Hepatocyte (in vitro differentiated cells): ENCODE results near the gene PROZ. TPM values are rescaled to one million over a fixed set of nuclear protein-coding genes. Genes with fewer than 3 reads are reported as not detected.

Experiments
- DNase-seq: peaks from one replicate; pipeline ENCODE4 v3.0.0-alpha.2; 2016; ENCODE audit warnings: low spot score
- H2AFZ ChIP-seq: fragments of 200-600 bp; sonication (generic); 2 replicates; pipeline ENCODE4 v1.6.0; 2016; ENCODE audit warnings: antibody characterized with exemption, mild to moderate bottlenecking
- H3K27ac ChIP-seq: fragments of 200-600 bp; sonication (generic); 2 replicates; pipeline ENCODE4 v1.5.1; 2016; ENCODE audit warnings: mild to moderate bottlenecking
- H3K27me3 ChIP-seq: fragments of 200-600 bp; sonication (generic); 2 replicates; pipeline ENCODE4 v1.6.1; 2016
- H3K36me3 ChIP-seq: fragments of 200-600 bp; sonication (generic); replicated peaks from 2 replicates; pipeline ENCODE4 v1.5.1; 2016; ENCODE audit warnings: low read depth; ENCODE audit not compliant: insufficient read depth
- H3K4me1 ChIP-seq: fragments of 200-600 bp; sonication (generic); 2 replicates; pipeline ENCODE4 v1.5.1; 2016; ENCODE audit warnings: mild to moderate bottlenecking, moderate library complexity; ENCODE audit not compliant: insufficient read depth
- H3K4me2 ChIP-seq: fragments of 200-600 bp; sonication (generic); 2 replicates; pipeline ENCODE4 v1.6.0; 2016
- H3K4me3 ChIP-seq: fragments of 200-600 bp; sonication (generic); 2 replicates; pipeline ENCODE4 v1.5.1; 2016; ENCODE audit warnings: mild to moderate bottlenecking
- H3K79me2 ChIP-seq: fragments of 200-600 bp; sonication (generic); 2 replicates; pipeline ENCODE4 v1.6.0; 2017; ENCODE audit warnings: mild to moderate bottlenecking
- H3K9me2 ChIP-seq: fragments of 200-600 bp; sonication (generic); replicated peaks from 2 replicates; pipeline ENCODE4 v1.6.0; 2017; ENCODE audit warnings: mild to moderate bottlenecking; ENCODE audit not compliant: insufficient read depth
- H3K9me3 ChIP-seq: fragments of 200-600 bp; sonication (generic); 2 replicates; pipeline ENCODE4 v1.5.1; 2016; ENCODE audit warnings: low read depth, mild to moderate bottlenecking
- H4K20me1 ChIP-seq: fragments of 200-600 bp; sonication (generic); 2 replicates; pipeline ENCODE4 v1.6.0; 2016; ENCODE audit warnings: mild to moderate bottlenecking; ENCODE audit not compliant: insufficient read depth, poor library complexity, severe bottlenecking
- EZH2 ChIP-seq: fragments of 200-600 bp; sonication (generic); IDR thresholded peaks from 2 replicates; pipeline ENCODE4 v1.6.1; 2016; ENCODE audit warnings: antibody characterized with exemption, mild to moderate bottlenecking, borderline replicate concordance
- EZH2phosphoT487 ChIP-seq: fragments of 200-600 bp; sonication (generic); IDR thresholded peaks from one replicate; pipeline ENCODE4 v1.6.1; 2018; ENCODE audit warnings: antibody characterized with exemption, mild to moderate bottlenecking, low read depth, moderate library complexity; ENCODE audit not compliant: unreplicated experiment, severe bottlenecking
- WGBS: methylation state at CpG from one replicate; pipeline ENCODE4 v1.1.6; 2016; ENCODE audit warnings: low lambda C conversion rate; ENCODE audit errors: missing lambda C conversion rate; 5-methylcytosine and 5-hydroxymethylcytosine counted together
- polyA plus RNA-seq: library from polyadenylated mRNA; unstranded; fragments of >200 nt; fragmentation: Nextera tagmentation; extraction: Ambion mirVana; gene quantifications from 2 replicates; pipeline ENCODE4 v1.2.1, GENCODE V29; 2016
- total RNA-seq: library from RNA; depleted of rRNA; stranded (reverse); fragments of >200 nt; gene quantifications from 2 replicates; pipeline ENCODE4 v1.2.3, GENCODE V29; 2014
- TF ChIP-seq, protein P1 (sequence below): fragments of 200-600 bp; sonication (generic); IDR thresholded peaks from 2 replicates; pipeline ENCODE4 v1.5.1; 2016; ENCODE audit warnings: antibody characterized with exemption, mild to moderate bottlenecking; ENCODE audit not compliant: poor library complexity

PROZ gene
- total and polyA plus RNA-seq, 2 experiments from 2014 or later = 4.7 TPM

DNA sequence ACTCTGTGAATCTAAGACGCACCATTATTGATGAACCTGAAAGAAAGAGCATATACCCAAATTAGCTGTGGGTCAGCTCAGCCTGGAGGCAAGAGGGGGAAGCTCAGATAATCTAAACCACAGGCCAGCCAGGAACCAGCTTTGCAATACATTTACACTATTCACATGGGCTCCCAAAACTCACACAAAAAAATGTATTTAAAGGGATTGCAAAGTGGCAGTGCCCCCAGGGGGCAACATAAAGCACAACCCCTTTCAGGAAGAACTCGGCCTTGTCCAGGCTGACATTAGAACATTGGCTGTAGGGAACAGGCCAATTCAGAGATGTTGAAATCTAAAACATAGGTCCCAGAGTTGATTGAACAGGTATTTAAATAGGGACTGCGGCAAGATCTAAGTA is 3.2 kb upstream of the PROZ start:
- H3K4me1 ChIP-seq = peaks cover 16% of the 10 kb centered on the region
- H3K27me3 ChIP-seq = no peaks in the 10 kb centered on the region
- no peaks in the 10 kb centered on the region for H3K9me2 ChIP-seq
- TF ChIP-seq EZH2 (no peak), EZH2phosphoT487 (no peak)
- TF ChIP-seq, protein P1, sequence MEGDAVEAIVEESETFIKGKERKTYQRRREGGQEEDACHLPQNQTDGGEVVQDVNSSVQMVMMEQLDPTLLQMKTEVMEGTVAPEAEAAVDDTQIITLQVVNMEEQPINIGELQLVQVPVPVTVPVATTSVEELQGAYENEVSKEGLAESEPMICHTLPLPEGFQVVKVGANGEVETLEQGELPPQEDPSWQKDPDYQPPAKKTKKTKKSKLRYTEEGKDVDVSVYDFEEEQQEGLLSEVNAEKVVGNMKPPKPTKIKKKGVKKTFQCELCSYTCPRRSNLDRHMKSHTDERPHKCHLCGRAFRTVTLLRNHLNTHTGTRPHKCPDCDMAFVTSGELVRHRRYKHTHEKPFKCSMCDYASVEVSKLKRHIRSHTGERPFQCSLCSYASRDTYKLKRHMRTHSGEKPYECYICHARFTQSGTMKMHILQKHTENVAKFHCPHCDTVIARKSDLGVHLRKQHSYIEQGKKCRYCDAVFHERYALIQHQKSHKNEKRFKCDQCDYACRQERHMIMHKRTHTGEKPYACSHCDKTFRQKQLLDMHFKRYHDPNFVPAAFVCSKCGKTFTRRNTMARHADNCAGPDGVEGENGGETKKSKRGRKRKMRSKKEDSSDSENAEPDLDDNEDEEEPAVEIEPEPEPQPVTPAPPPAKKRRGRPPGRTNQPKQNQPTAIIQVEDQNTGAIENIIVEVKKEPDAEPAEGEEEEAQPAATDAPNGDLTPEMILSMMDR = no peak
- H3K27ac ChIP-seq = no peak overlapping the region
- no peak overlapping the region for H2AFZ ChIP-seq
- WGBS = 93% methylated on average over 3 of the region's 3 CpGs
- H4K20me1 ChIP-seq = no peaks in the 10 kb centered on the region
- H3K4me2 ChIP-seq = no peak overlapping the region
- H3K36me3 ChIP-seq = no peaks in the 10 kb centered on the region
- H3K79me2 ChIP-seq = no peaks in the 10 kb centered on the region
- H3K9me3 ChIP-seq = no peaks in the 10 kb centered on the region
- DNase-seq = no peak
- H3K4me3 ChIP-seq = no peak overlapping the region

DNA sequence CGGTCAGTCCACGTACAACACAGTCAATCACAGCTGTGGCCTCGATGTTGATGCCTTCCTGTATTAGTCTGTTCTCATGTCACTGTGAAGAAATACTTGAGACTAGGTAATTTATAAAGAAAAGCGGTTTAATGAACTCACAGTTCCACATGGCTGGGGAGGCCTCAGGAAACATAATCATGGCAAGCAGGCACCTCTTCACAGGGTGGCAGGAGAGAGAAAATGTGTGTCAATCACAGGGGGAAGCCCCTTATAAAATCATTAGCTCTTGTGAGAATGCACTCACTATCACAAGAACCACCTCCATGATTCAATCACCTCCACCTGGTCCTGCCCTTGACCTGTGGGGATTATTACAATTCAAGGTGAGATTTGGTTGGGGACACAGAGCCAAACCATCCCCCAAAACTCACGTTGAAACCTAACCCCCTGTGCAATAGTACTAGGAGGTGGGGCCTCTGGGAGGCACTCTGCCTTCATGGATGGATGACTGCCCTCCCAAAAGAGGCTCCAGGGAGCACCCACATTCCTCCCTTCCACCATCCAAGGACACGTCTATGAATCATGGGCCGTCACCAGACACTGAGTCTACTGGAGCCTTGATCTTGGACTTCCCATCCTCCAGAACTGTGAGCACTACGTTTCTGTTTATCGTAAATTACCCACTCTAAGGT is 2.3 kb upstream of the PROZ start:
- no peak overlapping the region for H3K27ac ChIP-seq
- H3K79me2 ChIP-seq = no peaks in the 10 kb centered on the region
- no peaks in the 10 kb centered on the region for H3K9me3 ChIP-seq
- no peaks in the 10 kb centered on the region for H3K9me2 ChIP-seq
- no peak for DNase-seq
- H3K4me3 ChIP-seq = no peak overlapping the region
- H4K20me1 ChIP-seq = no peaks in the 10 kb centered on the region
- peaks cover 16% of the 10 kb centered on the region for H3K4me1 ChIP-seq
- TF ChIP-seq EZH2 = no peak
- no peak for TF ChIP-seq EZH2phosphoT487
- TF ChIP-seq, protein P1 = no peak
- no peak overlapping the region for H3K4me2 ChIP-seq
- H2AFZ ChIP-seq = no peak overlapping the region
- no peaks in the 10 kb centered on the region for H3K27me3 ChIP-seq
- 88% methylated on average over 9 of the region's 9 CpGs for WGBS
- no peaks in the 10 kb centered on the region for H3K36me3 ChIP-seq

DNA sequence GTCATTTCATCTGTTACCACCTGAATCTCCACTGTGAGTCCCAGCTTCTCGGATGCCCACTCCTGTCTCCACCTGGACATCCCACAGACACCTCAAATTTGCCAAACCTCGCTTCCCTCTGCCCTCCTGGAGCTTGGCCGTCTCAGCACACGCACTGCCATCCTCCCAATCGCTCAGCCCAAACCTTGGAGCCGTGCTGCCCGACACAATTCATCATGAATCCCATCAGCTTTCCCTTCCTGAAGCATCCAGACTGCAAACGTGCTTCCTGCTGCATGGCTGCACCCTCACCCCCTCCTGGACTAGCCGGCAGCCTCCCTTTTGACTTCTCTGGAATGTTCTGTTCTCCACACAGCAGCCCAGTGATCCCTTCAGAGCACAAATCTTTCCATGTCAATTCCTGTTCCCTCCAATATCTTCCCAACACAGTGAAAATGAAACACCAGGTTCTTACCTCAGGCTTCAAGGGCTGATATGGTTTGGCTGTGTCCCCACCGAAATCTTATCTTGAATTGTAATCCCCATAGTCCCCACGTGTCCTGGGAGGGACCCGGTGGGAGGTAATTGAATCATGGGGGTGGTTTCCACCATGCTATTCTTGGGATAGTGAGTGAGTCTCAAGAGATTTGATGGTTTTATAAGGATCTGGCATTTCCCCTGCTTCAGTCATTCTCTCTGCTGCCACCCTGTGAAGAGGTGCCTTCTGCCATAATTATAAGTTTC is 1.1 kb upstream of the PROZ start:
- WGBS = 71% methylated on average over 12 of the region's 12 CpGs
- no peaks in the 10 kb centered on the region for H3K9me3 ChIP-seq
- H2AFZ ChIP-seq = no peak overlapping the region
- H3K27me3 ChIP-seq = no peaks in the 10 kb centered on the region
- H3K4me1 ChIP-seq = peaks cover 11% of the 10 kb centered on the region
- TF ChIP-seq, protein P1 = no peak
- TF ChIP-seq EZH2 (no peak), EZH2phosphoT487 (no peak)
- no peak overlapping the region for H3K4me2 ChIP-seq
- no peak overlapping the region for H3K4me3 ChIP-seq
- H4K20me1 ChIP-seq = no peaks in the 10 kb centered on the region
- no peak for DNase-seq
- no peak overlapping the region for H3K27ac ChIP-seq
- no peaks in the 10 kb centered on the region for H3K79me2 ChIP-seq
- no peaks in the 10 kb centered on the region for H3K36me3 ChIP-seq
- no peaks in the 10 kb centered on the region for H3K9me2 ChIP-seq
